HG02840 (cell line): ENCODE results near the gene SPINDOC.
"Not testable (repeated sequence)": the region's sequence is repeated elsewhere in the genome, so short reads cannot be mapped to it uniquely, and the experiment has no call there.

Experiments used
- ATAC-seq: cut with Tn5 transposase; IDR thresholded peaks from one replicate; pipeline ENCODE4 v1.9.1; 2021; ENCODE audit warnings: mild to moderate bottlenecking, moderate library complexity, moderate number of reproducible peaks; ENCODE audit not compliant: unreplicated experiment, low FRiP score

The SPINDOC gene

GRCh38 chr11:63783925-63784592, 29.2 kb upstream of the SPINDOC start:
- ATAC-seq: no peak

GRCh38 chr11:63785823-63786222, 27.4 kb upstream of the SPINDOC start:
- no peak for ATAC-seq

GRCh38 chr11:63791495-63792167, 21.6 kb upstream of the SPINDOC start:
- ATAC-seq: no peak

- ATAC-seq: no peak
These were observed 20.1 kb upstream of the SPINDOC start for GRCh38 chr11:63793161-63793560.

GRCh38 chr11:63795066-63795465, 18.2 kb upstream of the SPINDOC start:
- no peak for ATAC-seq

GRCh38 chr11:63800921-63801320, 12.3 kb upstream of the SPINDOC start:
- no peak for ATAC-seq

GRCh38 chr11:63802637-63803414, 10.4 kb upstream of the SPINDOC start:
- no peak for ATAC-seq

- ATAC-seq: no peak
These were observed 9.0 kb upstream of the SPINDOC start for GRCh38 chr11:63804259-63804658.

GRCh38 chr11:63805844-63806415, 7.3 kb upstream of the SPINDOC start:
- no peak for ATAC-seq

GRCh38 chr11:63810383-63810782, 2.9 kb upstream of the SPINDOC start:
- not testable (repeated sequence) for ATAC-seq

GRCh38 chr11:63811522-63811921, 1.7 kb upstream of the SPINDOC start:
- no peak for ATAC-seq

- ATAC-seq: peak; percentile 44
These were observed 517 bp downstream of the SPINDOC start for GRCh38 chr11:63813563-63814382.

- ATAC-seq: no peak
These were observed 1.1 kb downstream of the SPINDOC start for GRCh38 chr11:63814383-63814736.

GRCh38 chr11:63816166-63816565, 2.9 kb downstream of the SPINDOC start:
- ATAC-seq: no peak

- no peak for ATAC-seq
These were observed 3.5 kb downstream of the SPINDOC start for GRCh38 chr11:63816732-63817131.

GRCh38 chr11:63817758-63818498, 4.7 kb downstream of the SPINDOC start:
- ATAC-seq: no peak

- no peak for ATAC-seq
These were observed 5.4 kb downstream of the SPINDOC start for GRCh38 chr11:63818609-63819008.

GRCh38 chr11:63821411-63821810, 8.2 kb downstream of the SPINDOC start:
- ATAC-seq: no peak

- ATAC-seq: no peak
These were observed 13.4 kb downstream of the SPINDOC start for GRCh38 chr11:63826471-63827190.
